GM13976 (cell line): ENCODE data around the gene TNK1.

Experiments
- DNase-seq: peaks from one replicate; pipeline ENCODE4 v3.0.0; 2012; ENCODE audit warnings: low spot score
- CTCF ChIP-seq: IDR thresholded peaks from 2 replicates; pipeline ENCODE4 v1.5.1; 2012; ENCODE audit warnings: borderline replicate concordance, mild to moderate bottlenecking; ENCODE audit not compliant: insufficient read depth; ENCODE audit errors: extremely low read depth, missing control alignments, control extremely low read depth
- in situ Hi-C: fragments of 300-500 bp; cut with MboI; formaldehyde crosslinking; loops from one replicate; pipeline ENCODE4 v1.12.0; 2022; ENCODE audit warnings: low sequenced_read_pairs, mixed read lengths, inconsistent platforms; ENCODE audit not compliant: unreplicated experiment

TNK1 gene

GRCh38 chr17:7391307-7391706 is 10.4 kb downstream of the TNK1 start:
- in situ Hi-C loops: no loop called here
- DNase-seq: no peak
- TF ChIP-seq CTCF: no peak

DNA sequence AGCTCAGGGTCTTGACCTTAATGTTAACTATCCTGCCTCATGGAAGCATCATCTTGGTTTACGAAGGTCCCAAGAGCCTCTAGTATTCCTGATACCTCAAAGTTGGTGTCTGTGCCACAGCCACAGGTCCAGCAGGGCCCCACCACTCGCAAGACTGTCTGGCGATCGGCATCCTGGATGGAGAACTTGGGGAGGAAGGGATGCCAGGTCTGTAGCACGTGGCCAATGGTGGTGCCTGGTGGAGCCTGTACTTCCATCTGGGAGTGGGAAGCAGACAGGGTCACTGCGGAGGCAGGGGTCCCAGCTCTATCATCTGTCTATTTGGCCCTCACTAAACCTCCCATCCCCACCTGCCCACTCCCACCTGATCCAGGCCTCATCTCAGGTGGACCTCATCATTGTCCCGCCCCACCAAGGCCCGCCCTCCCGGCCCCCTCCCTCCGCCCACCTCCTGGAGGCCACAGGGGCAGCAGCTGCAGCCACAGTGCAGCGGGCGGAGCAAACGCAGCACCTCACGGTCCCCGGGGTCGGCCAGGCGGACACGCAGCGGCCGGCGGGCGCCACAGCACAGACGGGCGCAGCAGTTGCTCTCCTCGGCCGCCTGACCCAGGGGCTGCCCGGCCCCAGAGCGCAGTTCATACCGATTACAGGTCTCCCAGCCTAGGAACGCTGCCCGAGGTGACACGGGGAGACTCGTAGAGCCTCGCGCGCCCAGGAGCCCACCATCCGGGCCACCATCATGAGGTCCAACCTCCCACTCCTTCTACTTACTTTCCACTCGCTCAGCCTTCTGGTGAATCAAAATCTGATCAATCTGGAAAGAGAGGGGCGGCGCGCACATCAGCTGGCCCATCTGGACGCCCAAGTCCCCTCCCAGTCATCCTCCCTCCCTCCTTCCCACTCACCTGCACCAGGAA is 12.1 kb downstream of the TNK1 start:
- in situ Hi-C loops: no loop called here
- no peak for DNase-seq
- TF ChIP-seq CTCF: no peak

DNA sequence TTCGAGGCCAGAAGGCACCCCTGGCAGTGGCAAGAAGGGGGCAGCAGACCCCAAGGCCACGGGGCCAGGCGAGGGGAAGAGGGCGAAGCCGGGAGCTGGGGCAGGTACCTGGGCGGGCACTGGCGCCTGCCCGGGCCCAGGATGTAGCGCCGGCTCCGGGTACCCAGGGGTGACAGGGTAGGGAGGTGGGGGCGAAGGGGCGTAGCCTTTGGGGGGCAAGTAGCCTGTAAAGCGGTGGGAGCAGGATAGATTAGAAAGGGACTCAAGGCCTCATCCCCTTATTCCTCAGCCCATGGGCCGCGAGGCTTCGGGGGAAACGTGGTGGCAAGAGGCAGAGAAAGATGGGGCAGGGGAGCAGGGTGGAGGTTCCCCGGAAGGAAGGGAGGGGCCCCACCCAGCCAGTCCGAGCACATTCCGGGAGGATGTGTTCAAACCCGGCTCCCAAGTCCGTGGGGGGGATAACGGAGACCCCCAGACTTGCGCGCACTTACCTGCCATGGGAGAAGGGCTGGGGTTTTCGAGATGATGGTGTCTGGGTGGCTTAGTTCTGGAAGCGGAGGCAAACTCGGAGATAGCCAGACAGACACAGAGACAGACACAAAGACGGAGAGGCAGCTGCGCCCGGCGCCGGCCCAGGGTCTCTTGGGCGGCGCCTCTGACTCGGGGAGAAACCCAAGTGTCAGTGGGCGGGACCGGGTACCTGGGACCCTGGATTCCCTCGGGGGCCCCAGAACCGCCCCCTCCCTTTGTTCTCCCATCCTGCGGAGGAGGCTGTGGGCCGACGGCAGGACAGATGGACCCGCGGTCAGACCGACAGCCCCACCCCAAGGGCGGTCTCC is 12.9 kb downstream of the TNK1 start:
- in situ Hi-C loops: no loop called here
- peak; percentile 82 for DNase-seq
- TF ChIP-seq CTCF: peak; percentile 14

GRCh38 chr17:7394452-7395191 is 13.7 kb downstream of the TNK1 start, which contains the start of gene PLSCR3:
Gene PLSCR3 (minus strand): TSS chr17:7394525. CDS start chr17:7394110, 415 bp downstream.
- in situ Hi-C loops: no loop called here
- peak; percentile 97 for DNase-seq
- TF ChIP-seq CTCF: peak; percentile 35

- DNase-seq: no peak
- in situ Hi-C loops: no loop called here
- TF ChIP-seq CTCF: no peak
Observed at GRCh38 chr17:7396147-7396546, 15.3 kb downstream of the TNK1 start.

DNA sequence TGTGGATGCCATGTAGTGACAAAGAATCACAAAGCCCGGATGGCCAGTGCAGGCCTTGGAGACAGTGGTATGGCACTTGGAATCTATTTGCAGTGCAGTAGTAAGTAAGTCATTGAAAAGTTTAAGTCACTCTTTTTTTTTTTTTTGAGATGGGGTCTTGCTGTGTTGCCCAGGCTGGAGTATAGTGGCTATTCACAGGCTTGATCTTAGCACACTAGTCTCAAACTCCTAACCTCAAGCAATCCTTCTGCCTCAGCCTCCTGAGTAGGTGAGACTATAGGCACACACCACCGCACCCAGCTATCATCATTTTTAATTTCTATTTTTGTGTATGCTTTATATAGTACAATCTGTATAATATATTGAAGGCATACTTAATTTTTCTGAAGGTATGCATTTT is 17.7 kb downstream of the TNK1 start:
- in situ Hi-C loops: no loop called here
- no peak for DNase-seq
- TF ChIP-seq CTCF: no peak
